NCI-H2171 (cell line): Measurements from ENCODE around the gene FNBP1.

Experiments
- DNase-seq: peaks from one replicate; lab custom pipeline; 2025; lab: John Stamatoyannopoulos, UW

Gene FNBP1

GRCh38 chr9:129854588-129855110, 188.3 kb downstream of the FNBP1 start:
- DNase-seq, result no peak

DNA sequence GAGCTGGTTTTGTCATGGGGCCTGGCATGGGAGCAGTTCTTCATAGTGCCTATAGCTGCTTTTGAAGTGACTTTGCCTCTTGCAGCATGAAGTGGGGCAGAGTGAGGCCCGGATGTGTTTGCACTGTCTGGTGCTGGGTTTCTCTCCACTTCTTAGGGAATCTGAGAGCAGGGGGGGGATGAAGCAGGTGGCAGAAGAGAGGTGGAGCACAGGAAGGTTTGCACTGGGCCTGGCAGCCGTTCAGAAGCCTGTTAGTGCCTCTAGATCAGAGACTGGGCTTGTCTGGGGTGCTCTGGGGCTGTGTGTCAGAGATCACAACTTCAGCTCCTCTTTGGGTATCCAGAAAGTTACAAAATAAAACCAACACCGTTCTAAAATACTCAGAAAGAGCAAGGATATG, 189.4 kb downstream of the FNBP1 start:
- DNase-seq, result no peak

- no peak for DNase-seq
These were observed 190.4 kb downstream of the FNBP1 start for GRCh38 chr9:129852579-129852978.

DNA sequence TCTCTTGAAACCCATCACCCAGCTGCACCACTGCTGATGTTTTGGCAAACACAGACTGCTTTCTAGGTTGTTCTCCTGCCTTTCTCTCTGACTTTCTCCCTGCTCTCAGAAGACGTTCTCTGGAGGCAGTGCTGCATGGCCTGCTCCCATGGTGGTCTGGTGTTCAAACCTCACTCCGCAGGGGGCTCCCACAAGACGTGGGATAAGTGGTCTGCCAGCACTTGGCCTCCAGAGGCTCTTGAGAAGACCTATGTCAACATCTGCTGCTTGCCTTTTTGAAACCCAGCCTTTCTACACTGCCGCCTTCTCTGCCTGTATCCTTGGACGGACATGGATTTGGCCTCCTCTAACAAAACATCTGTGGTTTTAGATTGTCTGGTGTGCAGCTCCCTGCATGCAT, 191.2 kb downstream of the FNBP1 start:
- DNase-seq, result no peak

GRCh38 chr9:129850821-129851550, 192.0 kb downstream of the FNBP1 start:
- DNase-seq, result no peak

GRCh38 chr9:129849901-129850300, 193.1 kb downstream of the FNBP1 start:
- DNase-seq, result no peak

DNA sequence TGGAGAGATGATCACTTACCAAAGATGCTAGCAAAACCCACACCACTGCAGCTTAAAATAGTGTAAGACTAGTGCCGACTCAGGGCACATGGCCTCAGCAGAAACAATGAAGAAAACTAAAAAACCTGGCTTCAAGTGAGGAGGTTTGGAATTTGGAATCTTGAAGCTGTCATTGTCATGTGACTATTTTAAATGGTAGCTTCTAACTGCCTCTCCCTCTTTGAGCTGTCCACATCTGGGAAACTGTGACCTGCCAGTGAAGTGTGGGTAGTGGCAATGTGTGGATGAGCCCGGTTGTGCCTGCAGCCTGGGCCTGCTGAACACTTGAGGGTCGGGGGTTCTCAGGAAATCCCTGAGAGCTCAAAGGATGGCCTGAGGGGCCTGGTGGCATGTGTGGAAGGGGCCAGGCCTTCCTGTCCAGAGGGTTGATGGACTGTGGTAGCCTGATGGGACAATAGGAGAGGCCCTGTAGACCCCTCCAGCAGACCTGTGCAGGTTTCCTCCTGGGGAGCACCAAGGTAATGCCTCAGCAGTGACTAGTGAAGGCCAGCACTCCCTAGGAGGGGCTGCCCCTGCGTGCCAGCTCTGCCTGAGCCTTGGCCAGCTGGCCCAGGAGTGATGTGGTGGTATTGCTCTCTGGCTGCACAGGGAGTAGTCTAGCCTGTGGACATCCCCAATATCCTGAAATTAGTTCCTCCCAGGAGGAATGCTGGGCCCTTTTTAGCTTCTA, 194.1 kb downstream of the FNBP1 start:
- no peak for DNase-seq

- no peak for DNase-seq
These were observed 197.6 kb downstream of the FNBP1 start for GRCh38 chr9:129845373-129845772.

DNA sequence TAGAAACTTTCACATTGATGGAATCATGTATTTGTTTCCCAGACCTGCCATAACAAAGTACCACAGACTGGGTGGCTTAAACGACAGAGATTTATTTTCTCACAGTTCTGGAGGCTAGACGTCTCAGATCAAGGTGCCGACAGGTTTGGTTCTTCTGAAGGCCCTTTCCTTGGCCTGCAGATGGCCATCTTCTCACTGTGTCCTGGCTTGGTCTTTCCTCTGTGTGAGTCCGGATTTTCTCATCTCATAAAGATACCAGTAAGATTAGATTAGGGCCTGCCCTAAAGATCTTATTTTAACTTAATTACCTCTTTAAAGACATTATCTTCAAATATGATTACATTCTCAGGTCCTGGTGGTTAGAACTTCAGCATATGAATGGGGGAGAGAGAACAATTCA, 201.9 kb downstream of the FNBP1 start:
- DNase-seq, result no peak

- peak; percentile 69 for DNase-seq
These were observed 203.0 kb downstream of the FNBP1 start for GRCh38 chr9:129840034-129840433.

DNA sequence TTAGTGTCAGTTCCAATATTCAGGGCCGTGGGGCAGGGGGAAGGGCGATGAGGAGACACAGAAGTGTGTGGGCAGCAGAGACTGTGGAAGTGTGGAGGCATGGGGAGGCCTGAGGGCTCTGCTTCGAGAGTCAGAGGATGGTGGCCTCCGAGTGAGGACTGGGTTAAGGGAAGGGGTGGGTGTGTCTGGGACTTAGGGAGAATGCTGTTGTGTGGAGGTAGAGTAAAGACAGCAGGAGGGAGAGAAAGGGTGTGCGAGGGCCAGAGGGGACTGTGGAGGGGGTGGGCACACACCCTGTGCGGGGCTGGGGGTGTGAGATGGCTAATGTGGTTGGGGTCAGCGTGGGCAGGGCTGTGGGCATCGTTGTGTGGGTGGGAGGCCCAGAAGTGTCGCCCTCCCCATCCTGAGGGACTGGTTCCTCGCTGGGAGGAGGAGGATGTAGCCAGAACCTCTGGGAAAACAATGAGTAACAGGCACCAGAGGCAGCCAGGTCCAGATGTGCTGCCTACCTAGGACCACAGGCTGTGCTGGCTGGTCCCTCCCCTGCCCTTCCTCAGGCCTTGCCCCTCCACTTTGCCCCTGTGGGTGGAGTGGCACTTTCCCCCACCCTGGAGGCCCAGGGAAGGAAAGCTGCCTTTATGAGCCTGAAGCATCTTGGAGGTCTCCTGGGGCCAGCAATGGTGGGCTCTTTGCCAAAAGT, 203.5 kb downstream of the FNBP1 start:
- no peak for DNase-seq

GRCh38 chr9:129838707-129839259, 204.2 kb downstream of the FNBP1 start:
- DNase-seq, result no peak
